ENCODE measurements around the gene DGKG.

- TF ChIP-seq POLR2AphosphoS5 (IDR thresholded peaks at IDR 0.05; ENCODE audit: borderline replicate concordance, low read depth, low read length): no peak
- no peak for TF ChIP-seq EZH2 (IDR thresholded peaks at IDR 0.05)
- no peak for TF ChIP-seq FOXP2 (optimal IDR thresholded peaks at IDR 0.05; ENCODE audit: control extremely low read depth, extremely low read length, insufficient read depth)
Observed at GRCh38 chr3:186342197-186342596, 19.8 kb downstream of the DGKG start.

Measured in SK-N-MC (cell line).